ENCODE results near the gene ERP27.

- no peak for TF ChIP-seq CTCF (IDR thresholded peaks at IDR 0.05; ENCODE audit: poor library complexity)
- TF ChIP-seq EZH2 (IDR thresholded peaks at IDR 0.05; ENCODE audit: borderline replicate concordance) = no peak
- TF ChIP-seq EZH2phosphoT487 (IDR thresholded peaks at IDR 0.05; ENCODE audit: low read depth, severe bottlenecking, unreplicated experiment) = no peak
Measured at GRCh38 chr12:14938301-14938700, at the start of gene ERP27.

Measured in hepatocyte (in vitro differentiated cells).